ENCODE data around the gene NXPE1.
"Not testable (repeated sequence)": the region's sequence is repeated elsewhere in the genome, so short reads cannot be mapped to it uniquely, and the experiment has no call there.

Gene NXPE1

GRCh38 chr11:114559425-114560310, at the start of gene NXPE1:
Gene NXPE1 (minus strand): TSS chr11:114559881. CDS start chr11:114551201, 8,680 bp downstream.
- in situ Hi-C loops (cut with MboI; ENCODE audit: low sequenced_read_pairs), result no loop called here

DNA sequence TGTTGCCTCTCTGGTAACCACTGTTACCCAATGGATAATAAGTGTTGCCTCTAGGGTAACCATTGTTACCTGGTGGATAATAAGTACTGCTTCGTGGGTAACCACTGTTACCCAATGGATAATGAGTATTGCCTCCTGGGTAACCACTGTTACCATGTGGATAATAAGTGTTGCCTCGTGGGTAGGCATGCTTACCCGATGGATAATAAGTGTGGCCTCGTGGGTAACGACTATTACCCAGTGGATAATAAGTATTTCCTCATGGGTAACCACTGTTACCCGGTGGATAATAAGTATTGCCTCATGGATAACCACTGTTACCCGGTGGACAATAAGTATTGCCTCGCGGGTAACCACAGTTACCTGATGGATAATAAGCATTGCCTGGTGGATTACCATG, 49.7 kb upstream of the NXPE1 start:
- in situ Hi-C loops (cut with MboI; ENCODE audit: low sequenced_read_pairs), result no loop called here

- in situ Hi-C loops (cut with MboI; ENCODE audit: low sequenced_read_pairs), result not testable (repeated sequence)
Measured at GRCh38 chr11:114608605-114609004, 48.9 kb upstream of the NXPE1 start.

DNA sequence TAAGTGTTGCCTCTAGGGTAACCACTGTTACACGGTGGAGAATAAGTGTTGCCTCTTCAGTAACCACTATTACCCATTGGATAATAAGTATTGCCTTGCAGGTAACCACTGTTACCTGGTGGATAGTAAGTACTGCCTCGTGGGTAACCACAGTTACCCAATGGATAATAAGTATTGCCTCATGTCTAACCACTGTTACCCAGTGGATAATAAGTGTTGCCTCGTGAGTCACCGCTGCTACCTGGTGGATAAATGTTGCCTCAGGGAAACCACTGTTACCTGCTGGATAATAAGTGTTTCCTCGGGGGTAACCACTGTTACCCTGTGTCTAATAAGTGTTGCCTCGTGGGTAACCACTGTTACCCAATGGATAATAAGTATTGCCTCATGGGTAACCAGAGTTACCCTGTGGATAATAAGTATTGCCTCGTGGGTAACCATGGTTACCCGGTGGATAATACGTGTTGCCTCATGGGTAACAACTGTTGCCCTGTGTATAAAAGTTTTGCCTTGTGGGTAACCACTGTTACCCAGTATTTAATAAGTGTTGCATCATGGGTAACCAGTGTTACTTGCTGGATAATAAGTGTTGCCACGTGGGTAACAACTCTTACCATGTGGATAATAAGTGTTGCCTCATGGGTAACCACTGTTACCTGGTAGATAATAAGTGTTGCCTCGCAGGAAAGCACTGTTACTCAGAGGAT, 48.2 kb upstream of the NXPE1 start:
- in situ Hi-C loops (cut with MboI; ENCODE audit: low sequenced_read_pairs), result no loop called here

- in situ Hi-C loops (cut with MboI; ENCODE audit: low sequenced_read_pairs), result not testable (repeated sequence)
Measured at GRCh38 chr11:114606802-114607075, 47.1 kb upstream of the NXPE1 start.

GRCh38 chr11:114606003-114606801, 46.5 kb upstream of the NXPE1 start:
- in situ Hi-C loops (cut with MboI; ENCODE audit: low sequenced_read_pairs), result no loop called here

DNA sequence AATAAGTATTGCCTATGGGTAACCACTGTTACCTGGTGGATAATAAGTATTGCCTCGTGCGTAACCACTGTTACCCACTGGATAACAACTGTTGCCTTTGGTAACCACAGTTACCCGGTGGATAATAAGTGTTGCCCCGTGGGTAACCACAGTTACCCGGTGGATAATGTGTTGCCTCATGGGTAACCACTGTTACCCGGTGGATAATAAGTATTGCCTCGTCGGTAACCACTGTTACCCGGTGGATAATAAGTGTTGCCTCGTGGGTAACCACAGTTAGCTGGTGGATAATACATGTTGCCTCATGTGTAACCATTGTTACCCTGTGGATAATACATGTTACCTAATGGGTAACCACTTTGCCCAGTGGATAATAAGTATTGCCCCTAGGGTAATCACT, 45.7 kb upstream of the NXPE1 start:
- in situ Hi-C loops (cut with MboI; ENCODE audit: low sequenced_read_pairs), result no loop called here

DNA sequence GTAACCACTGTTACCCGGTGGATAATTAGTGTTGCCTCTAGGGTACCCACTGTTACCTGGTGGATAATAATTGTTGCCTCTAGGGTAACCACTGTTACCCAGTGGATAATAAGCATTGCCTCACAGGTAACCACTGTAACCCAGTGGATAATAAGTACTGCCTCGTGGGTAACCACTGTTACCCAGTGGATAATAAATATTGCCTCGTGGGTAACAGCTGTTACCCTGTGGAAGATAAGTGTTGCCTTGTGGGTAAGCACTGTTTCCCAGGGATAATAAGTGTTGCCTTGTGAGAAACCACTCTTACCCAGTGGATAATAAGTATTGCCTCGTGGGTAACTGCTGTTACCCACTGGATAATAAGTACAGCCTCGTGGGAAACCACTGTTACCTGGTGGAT, 45.2 kb upstream of the NXPE1 start:
- in situ Hi-C loops (cut with MboI; ENCODE audit: low sequenced_read_pairs), result no loop called here

DNA sequence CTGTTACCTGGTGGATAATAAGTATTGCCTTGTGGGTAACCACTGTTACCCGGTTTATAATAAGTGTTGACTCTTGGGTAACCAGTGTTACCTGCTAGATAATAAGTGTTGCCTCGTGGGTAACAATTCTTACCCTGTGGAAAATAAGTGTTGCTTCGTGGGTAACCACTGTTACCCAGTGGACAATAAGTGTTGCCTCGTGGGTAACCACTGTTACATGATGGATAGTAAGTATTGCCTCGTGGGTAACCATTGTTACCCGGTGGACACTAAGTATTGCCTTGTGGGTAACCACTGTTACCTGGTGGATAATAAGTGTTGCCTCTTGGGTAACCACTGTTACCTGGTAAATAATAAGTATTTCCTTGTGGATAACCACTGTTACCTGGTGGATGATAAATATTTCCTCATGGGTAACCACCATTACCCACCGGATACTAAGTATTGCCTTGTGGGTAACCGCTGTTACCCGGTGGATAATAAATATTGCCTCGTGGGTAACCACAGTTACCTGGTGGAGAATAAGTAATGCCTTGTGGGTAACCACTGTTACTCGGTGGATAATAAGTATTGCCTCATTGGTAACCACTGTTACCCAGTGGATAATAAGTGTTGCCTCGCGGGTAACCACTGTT, 44.6 kb upstream of the NXPE1 start:
- in situ Hi-C loops (cut with MboI; ENCODE audit: low sequenced_read_pairs), result no loop called here

DNA sequence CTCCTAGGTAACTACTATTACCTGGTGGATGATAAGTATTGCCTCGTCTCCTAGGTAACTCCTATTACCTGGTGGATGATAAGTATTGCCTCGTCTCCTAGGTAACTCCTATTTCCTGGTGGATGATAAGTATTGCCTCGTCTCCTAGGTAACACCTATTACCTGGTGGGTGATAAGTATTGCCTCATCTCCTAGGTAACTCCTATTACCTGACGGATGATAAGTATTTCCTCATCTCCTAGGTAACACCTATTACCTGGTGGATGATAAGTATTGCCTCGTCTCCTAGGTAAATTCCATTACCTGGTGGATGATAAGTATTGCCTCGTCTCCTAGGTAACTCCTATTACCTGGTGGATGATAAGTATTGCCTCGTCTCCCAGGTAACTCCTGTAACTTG, 43.5 kb upstream of the NXPE1 start:
- in situ Hi-C loops (cut with MboI; ENCODE audit: low sequenced_read_pairs), result not testable (repeated sequence)

GRCh38 chr11:114598461-114598860, 38.8 kb upstream of the NXPE1 start:
- in situ Hi-C loops (cut with MboI; ENCODE audit: low sequenced_read_pairs), result no loop called here

GRCh38 chr11:114596175-114596919, 36.7 kb upstream of the NXPE1 start:
- in situ Hi-C loops (cut with MboI; ENCODE audit: low sequenced_read_pairs), result no loop called here

- in situ Hi-C loops (cut with MboI; ENCODE audit: low sequenced_read_pairs), result no loop called here
Measured at GRCh38 chr11:114595571-114595970, 35.9 kb upstream of the NXPE1 start, which contains the start of gene NXPE4. Gene NXPE4 (minus strand): TSS chr11:114595786. CDS start chr11:114594759, 1,027 bp downstream.

GRCh38 chr11:114594703-114595102, 35.0 kb upstream of the NXPE1 start:
- in situ Hi-C loops (cut with MboI; ENCODE audit: low sequenced_read_pairs), result no loop called here

DNA sequence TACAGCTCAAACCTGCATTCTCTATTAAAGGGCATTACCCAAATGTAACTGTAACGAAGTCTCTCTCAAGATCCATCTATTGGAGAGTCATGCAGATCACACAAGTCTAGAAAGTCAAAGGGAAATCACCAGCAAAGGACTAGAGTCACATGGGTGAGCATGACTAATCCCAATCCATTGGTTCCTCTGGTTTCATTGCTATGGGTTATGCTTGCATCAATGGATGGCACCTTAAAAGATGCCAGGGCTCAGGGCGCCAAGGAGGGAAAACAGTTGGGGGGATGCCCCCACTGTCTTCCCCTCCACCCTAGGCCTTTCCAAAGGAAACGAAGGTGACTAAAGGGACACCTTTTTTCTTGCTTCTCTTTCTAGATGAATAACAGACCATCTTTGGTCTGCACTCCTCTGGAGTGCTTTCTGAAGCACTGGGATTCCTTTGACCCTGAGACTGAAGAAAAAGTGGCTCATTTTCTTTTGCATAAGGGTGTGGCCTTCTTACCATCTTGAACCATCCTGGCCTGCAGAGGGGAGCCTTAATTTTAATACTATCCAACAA, 27.8 kb upstream of the NXPE1 start:
- in situ Hi-C loops (cut with MboI; ENCODE audit: low sequenced_read_pairs), result no loop called here

- in situ Hi-C loops (cut with MboI; ENCODE audit: low sequenced_read_pairs), result no loop called here
Measured at GRCh38 chr11:114586797-114587196, 27.1 kb upstream of the NXPE1 start.

DNA sequence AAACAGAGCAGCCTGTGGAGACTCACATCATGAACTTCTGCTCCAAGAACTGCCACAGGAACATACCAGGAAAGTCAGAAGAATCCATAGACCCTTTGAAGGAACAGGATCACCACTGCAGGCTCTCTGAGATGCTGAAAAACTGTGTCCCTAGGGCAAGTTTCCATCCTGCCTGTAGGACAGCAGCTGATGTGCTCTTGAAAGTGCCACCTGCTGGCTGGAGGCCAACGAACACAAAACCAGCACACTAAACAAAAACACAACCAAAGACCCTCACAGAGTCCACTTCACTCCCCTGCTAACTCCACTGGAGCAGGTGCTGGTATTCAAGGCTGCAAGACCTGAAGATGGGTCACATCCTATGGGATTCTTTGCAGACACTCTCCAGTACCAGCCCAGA, 12.0 kb upstream of the NXPE1 start:
- in situ Hi-C loops (cut with MboI; ENCODE audit: low sequenced_read_pairs), result no loop called here

- in situ Hi-C loops (cut with MboI; ENCODE audit: low sequenced_read_pairs), result no loop called here
Measured at GRCh38 chr11:114569801-114570200, 10.1 kb upstream of the NXPE1 start.

DNA sequence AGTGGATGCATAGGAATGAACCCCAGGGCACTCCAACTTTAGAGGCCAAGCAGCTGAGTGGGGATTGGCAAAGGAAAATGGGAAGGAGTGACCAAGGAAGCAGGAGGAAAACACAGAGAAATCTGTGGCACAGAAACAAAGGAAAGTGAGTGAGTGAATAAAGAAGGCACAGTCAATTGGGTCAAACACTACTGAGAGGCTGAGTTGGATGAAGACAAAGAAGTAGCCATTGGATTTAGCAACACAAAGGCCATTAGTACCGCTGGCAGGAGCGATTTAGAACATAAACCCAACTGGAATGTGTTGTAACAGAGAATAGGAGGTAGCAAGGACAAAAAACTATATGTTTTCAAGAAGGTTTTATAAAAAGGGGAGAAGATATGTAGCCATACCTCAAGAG, 6.6 kb upstream of the NXPE1 start:
- in situ Hi-C loops (cut with MboI; ENCODE audit: low sequenced_read_pairs), result no loop called here

DNA sequence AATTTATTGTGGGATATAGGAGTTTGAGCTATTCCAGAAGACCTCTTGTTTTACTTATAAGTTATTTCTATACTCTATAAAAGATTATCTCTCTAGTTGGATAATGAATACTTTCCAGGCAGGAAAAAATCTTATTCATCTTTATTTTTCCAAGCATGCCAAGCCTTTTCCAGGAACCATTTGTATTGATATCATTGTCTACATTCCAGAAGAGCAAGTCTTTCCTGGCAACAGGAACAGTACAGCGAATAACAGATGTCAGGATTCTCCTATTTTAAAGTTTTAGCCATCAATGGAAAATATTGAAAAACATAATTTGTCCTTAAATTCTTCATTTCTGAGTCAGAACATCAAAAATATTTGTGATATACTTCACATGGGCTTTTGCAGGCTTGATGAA, 5.2 kb upstream of the NXPE1 start:
- in situ Hi-C loops (cut with MboI; ENCODE audit: low sequenced_read_pairs), result no loop called here
